ENCODE results near the gene TEX10.

DNA sequence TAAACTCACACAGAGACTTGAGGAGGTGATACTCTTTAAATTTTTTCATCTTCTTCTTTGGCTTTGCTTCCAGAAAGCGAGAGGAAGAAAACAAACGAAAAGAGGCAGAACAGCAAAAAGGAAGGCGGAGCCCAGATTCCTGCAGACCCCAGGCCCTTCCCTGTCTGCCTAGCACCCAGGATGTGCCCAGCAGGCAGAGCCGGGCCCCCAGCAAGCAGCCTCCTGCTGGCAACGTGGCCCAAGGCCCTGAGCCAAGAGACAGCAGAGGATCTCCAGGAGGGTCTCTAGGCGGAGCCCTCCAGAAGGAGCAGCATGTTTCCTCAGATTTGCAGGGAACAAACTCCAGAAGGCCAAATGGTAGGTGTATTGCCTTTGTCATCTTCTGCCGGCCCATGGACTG is 68.5 kb downstream of the TEX10 start:
- TF ChIP-seq CTCF (conservative IDR thresholded peaks at IDR 0.05 in 1 of 2, IDR thresholded peaks at IDR 0.05 in 1 of 2; ENCODE audit: low read depth in 1 of 2, low read length in 2 of 2): no peak
- TF ChIP-seq EZH2 (IDR thresholded peaks at IDR 0.05; ENCODE audit: low read length, missing control alignments): no peak
